Measurements from ENCODE around the gene MRPL3. TPM values are rescaled to one million over a fixed set of nuclear protein-coding genes. Genes with fewer than 3 reads are reported as not detected.

The MRPL3 gene
- total and polyA plus RNA-seq, 4 donors = 58.8 to 99.7 (median 72.6) TPM

DNA sequence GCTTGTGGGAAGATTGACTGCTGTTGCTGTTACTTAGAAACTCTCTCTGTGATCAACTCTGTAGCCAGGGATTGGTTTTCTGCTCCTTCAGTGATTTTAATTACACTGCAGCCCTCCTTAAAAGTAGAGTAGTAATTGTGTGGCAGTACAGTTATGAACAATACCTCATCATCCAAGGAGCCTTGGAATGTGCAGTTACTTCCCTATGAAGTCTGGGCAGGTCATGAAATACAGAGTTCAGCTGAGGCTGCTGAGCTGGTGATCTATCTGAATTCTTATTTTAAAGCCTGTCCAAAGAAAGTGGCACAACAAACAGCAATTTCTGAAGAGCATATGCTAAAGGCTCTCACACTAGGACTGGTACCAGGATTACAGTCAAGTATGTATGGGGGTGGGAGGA lies 37.4 kb upstream of the MRPL3 start:
- Histone ChIP-seq H3K4me3 (no peak overlapping the region), H3K4me1 (ENCODE audit: control insufficient read depth in 5 of 5, insufficient read depth in 5 of 5, low read length in 5 of 5) (no peaks in the 10 kb centered on the region), H3K9ac (ENCODE audit: insufficient read depth in 1 of 2, low read length in 2 of 2) (no peak overlapping the region), H3K9me3 (ENCODE audit: control insufficient read depth in 4 of 4, insufficient read depth in 3 of 4, low read length in 3 of 4) (no peaks in the 10 kb centered on the region), H3K36me3 (ENCODE audit: control insufficient read depth in 4 of 4, insufficient read depth in 4 of 4, low read length in 4 of 4) (no peaks in the 10 kb centered on the region), H3K27ac (ENCODE audit: low read depth in 1 of 2, low read length in 1 of 2) (no peak overlapping the region), H3K27me3 (ENCODE audit: control insufficient read depth in 3 of 3, insufficient read depth in 3 of 3, low read length in 2 of 3) (no peaks in the 10 kb centered on the region)
- no peak for DNase-seq
- TF ChIP-seq, protein P1, sequence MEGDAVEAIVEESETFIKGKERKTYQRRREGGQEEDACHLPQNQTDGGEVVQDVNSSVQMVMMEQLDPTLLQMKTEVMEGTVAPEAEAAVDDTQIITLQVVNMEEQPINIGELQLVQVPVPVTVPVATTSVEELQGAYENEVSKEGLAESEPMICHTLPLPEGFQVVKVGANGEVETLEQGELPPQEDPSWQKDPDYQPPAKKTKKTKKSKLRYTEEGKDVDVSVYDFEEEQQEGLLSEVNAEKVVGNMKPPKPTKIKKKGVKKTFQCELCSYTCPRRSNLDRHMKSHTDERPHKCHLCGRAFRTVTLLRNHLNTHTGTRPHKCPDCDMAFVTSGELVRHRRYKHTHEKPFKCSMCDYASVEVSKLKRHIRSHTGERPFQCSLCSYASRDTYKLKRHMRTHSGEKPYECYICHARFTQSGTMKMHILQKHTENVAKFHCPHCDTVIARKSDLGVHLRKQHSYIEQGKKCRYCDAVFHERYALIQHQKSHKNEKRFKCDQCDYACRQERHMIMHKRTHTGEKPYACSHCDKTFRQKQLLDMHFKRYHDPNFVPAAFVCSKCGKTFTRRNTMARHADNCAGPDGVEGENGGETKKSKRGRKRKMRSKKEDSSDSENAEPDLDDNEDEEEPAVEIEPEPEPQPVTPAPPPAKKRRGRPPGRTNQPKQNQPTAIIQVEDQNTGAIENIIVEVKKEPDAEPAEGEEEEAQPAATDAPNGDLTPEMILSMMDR (IDR thresholded peaks at IDR 0.05; ENCODE audit: control extremely low read depth, extremely low read depth) = no peak
- ATAC-seq (ENCODE audit: insufficient read depth, low FRiP score) = no peak

DNA sequence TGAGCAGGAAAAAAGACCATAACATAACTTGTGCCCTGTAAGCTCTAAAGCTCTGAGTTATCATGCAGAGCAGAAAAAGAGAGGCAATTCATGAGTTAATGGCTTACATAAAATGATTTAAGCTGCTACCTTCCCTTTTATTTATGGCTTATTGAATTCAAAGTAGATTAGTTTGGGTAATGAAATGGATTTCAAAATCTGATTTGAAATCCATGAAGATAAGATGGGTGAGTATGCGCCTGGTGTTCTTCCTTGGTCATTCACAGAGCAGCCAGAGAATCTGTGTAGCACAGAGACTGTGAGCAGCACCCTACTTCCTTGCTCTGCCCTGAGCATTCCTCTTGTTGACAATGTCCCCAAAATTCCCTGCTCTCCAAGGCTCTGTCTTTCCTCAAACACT lies 36.2 kb upstream of the MRPL3 start:
- no peak overlapping the region for H3K27ac ChIP-seq (ENCODE audit: low read depth in 1 of 2, low read length in 1 of 2)
- H3K4me1 ChIP-seq (ENCODE audit: control insufficient read depth in 5 of 5, insufficient read depth in 5 of 5, low read length in 5 of 5) = no peaks in the 10 kb centered on the region
- WGBS, 2 donors = 96 to 97% methylated on average over 1 of the region's 1 CpG
- H3K4me3 ChIP-seq = no peak overlapping the region
- DNase-seq (no peak), ATAC-seq (ENCODE audit: insufficient read depth, low FRiP score) (no peak)
- H3K36me3 ChIP-seq (ENCODE audit: control insufficient read depth in 4 of 4, insufficient read depth in 4 of 4, low read length in 4 of 4) = no peaks in the 10 kb centered on the region
- no peaks in the 10 kb centered on the region for H3K27me3 ChIP-seq (ENCODE audit: control insufficient read depth in 3 of 3, insufficient read depth in 3 of 3, low read length in 2 of 3)
- TF ChIP-seq, protein P1 (IDR thresholded peaks at IDR 0.05; ENCODE audit: control extremely low read depth, extremely low read depth) = no peak
- H3K9ac ChIP-seq (ENCODE audit: insufficient read depth in 1 of 2, low read length in 2 of 2) = no peak overlapping the region
- no peaks in the 10 kb centered on the region for H3K9me3 ChIP-seq (ENCODE audit: control insufficient read depth in 4 of 4, insufficient read depth in 3 of 4, low read length in 3 of 4)

DNA sequence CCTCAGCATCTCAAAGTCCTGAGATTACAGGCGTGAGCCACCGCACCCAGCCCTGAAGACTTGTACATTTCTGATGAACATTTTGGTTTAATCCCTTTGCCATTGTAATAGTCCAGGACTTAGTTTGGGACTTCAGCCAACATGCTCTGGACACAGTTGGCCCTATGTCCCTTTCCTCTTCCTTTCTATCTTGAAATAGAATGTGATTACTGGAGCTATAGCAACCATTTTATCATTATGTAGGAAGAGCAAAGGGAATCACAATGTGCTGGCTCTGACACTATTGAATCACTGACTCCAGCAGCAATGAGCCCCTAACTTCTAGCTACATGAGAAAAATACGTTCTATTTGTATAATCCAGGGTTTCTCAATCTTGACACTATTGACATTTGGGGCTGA lies 34.8 kb upstream of the MRPL3 start:
- H3K27ac ChIP-seq (ENCODE audit: low read depth in 1 of 2, low read length in 1 of 2) = no peak overlapping the region
- no peaks in the 10 kb centered on the region for H3K27me3 ChIP-seq (ENCODE audit: control insufficient read depth in 3 of 3, insufficient read depth in 3 of 3, low read length in 2 of 3)
- no peaks in the 10 kb centered on the region for H3K9me3 ChIP-seq (ENCODE audit: control insufficient read depth in 4 of 4, insufficient read depth in 3 of 4, low read length in 3 of 4)
- no peak overlapping the region for H3K4me3 ChIP-seq
- no peak for DNase-seq
- ATAC-seq (ENCODE audit: insufficient read depth, low FRiP score) = no peak
- TF ChIP-seq, protein P1 (IDR thresholded peaks at IDR 0.05; ENCODE audit: control extremely low read depth, extremely low read depth) = no peak
- H3K9ac ChIP-seq (ENCODE audit: insufficient read depth in 1 of 2, low read length in 2 of 2) = no peak overlapping the region
- H3K4me1 ChIP-seq (ENCODE audit: control insufficient read depth in 5 of 5, insufficient read depth in 5 of 5, low read length in 5 of 5) = no peaks in the 10 kb centered on the region
- 89 to 95% methylated on average over 3 of the region's 3 CpGs for WGBS, 2 donors
- no peaks in the 10 kb centered on the region for H3K36me3 ChIP-seq (ENCODE audit: control insufficient read depth in 4 of 4, insufficient read depth in 4 of 4, low read length in 4 of 4)

DNA sequence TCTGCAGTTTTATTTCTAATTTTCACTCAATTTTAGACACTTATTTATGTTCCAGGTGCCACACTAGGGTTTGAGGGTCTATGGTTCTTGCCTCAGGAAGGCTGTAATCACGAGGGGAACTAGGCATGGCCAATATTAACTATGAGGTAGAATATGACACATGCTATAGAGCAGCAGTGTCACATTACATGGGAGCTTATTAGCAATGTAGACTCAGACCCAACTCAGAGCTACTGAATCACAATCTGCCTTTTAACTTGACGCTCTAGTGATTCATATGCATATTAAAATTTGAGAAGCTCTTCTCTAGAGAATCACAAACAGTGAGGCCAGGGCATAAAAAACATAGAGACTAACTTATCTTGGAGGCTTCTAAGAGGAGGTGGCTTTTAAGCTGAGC lies 32.8 kb upstream of the MRPL3 start:
- H3K4me1 ChIP-seq (ENCODE audit: control insufficient read depth in 5 of 5, insufficient read depth in 5 of 5, low read length in 5 of 5) = no peaks in the 10 kb centered on the region
- H3K9ac ChIP-seq (ENCODE audit: insufficient read depth in 1 of 2, low read length in 2 of 2) = no peak overlapping the region
- H3K36me3 ChIP-seq (ENCODE audit: control insufficient read depth in 4 of 4, insufficient read depth in 4 of 4, low read length in 4 of 4) = no peaks in the 10 kb centered on the region
- no peak overlapping the region for H3K4me3 ChIP-seq
- H3K9me3 ChIP-seq (ENCODE audit: control insufficient read depth in 4 of 4, insufficient read depth in 3 of 4, low read length in 3 of 4) = no peaks in the 10 kb centered on the region
- ATAC-seq (ENCODE audit: insufficient read depth, low FRiP score) = no peak
- no peak for DNase-seq
- WGBS, 2 donors = 62 to 78% methylated on average over 2 of the region's 2 CpGs
- H3K27ac ChIP-seq (ENCODE audit: low read depth in 1 of 2, low read length in 1 of 2) = no peak overlapping the region
- H3K27me3 ChIP-seq (ENCODE audit: control insufficient read depth in 3 of 3, insufficient read depth in 3 of 3, low read length in 2 of 3) = no peaks in the 10 kb centered on the region
- TF ChIP-seq, protein P1 (IDR thresholded peaks at IDR 0.05; ENCODE audit: control extremely low read depth, extremely low read depth) = no peak
